GM23248 (cell line): ENCODE data around the gene ABL1.

Experiments used
- EZH2 ChIP-seq: fragments of 200-600 bp; sonication (generic); IDR thresholded peaks from 2 replicates; pipeline ENCODE4 v1.6.1; 2018; ENCODE audit warnings: antibody characterized with exemption, mild to moderate bottlenecking; ENCODE audit not compliant: insufficient read depth, poor library complexity, severe bottlenecking
- EZH2phosphoT487 ChIP-seq: fragments of 200-600 bp; sonication (generic); IDR thresholded peaks from 2 replicates; pipeline ENCODE4 v1.6.1; 2018; ENCODE audit warnings: antibody characterized with exemption, moderate library complexity, mild to moderate bottlenecking, low read depth; ENCODE audit not compliant: insufficient read depth

GRCh38 chr9:130872912-130873503, 38.0 kb downstream of the ABL1 start:
- TF ChIP-seq EZH2 (no peak), EZH2phosphoT487 (no peak)
